GM18502 (cell line): ENCODE data around the gene BHLHE40.

ENCODE experiments used
- ATAC-seq: cut with Tn5 transposase; IDR thresholded peaks from one replicate; pipeline ENCODE4 v1.9.1; 2021; ENCODE audit warnings: mild to moderate bottlenecking; ENCODE audit not compliant: unreplicated experiment, poor library complexity

Gene BHLHE40

DNA sequence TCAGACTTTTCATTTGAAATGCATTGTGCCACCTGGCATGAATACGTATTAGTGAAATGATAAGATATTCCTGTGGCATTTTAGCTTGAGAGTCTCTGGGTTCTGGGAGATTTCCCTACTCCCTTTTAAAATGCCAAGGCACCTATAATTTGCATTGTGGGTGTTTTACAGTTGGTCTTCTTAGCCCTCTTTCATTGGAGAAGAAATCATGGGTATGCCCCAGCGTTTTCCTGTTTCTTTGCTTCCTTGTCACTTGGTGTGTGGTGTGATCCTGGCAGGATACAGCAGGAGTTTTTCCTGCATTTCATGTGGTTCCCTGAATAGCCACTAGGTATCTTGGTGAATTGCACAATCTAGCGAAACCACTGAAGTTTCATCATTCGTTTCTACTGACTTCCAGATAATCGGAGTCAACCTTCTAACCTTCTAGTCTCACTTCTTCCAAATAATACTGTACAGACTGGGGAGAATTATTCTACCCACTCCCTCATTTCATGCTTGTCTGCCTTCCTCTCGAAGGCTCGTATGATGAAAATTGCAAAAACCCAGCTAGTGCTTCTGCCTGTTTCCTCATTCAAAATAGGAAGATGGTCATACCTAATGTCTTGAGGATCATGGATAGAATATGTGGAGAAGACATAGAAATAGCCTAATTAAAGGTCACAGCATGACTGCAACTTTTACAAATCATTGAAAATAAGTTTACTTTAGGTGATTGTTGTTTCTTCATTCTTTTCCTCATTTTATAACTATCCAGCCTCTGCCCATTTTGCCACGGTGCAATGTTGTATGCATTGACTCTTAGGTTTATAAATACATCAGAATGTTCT is 2.6 kb downstream of the BHLHE40 start:
- no peak for ATAC-seq

- ATAC-seq: no peak
These were observed 3.8 kb downstream of the BHLHE40 start for GRCh38 chr3:4982773-4983738.

GRCh38 chr3:4983739-4984510 is 4.7 kb downstream of the BHLHE40 start:
- ATAC-seq: peak; percentile 63

GRCh38 chr3:4984511-4984864 is 5.3 kb downstream of the BHLHE40 start:
- no peak for ATAC-seq

DNA sequence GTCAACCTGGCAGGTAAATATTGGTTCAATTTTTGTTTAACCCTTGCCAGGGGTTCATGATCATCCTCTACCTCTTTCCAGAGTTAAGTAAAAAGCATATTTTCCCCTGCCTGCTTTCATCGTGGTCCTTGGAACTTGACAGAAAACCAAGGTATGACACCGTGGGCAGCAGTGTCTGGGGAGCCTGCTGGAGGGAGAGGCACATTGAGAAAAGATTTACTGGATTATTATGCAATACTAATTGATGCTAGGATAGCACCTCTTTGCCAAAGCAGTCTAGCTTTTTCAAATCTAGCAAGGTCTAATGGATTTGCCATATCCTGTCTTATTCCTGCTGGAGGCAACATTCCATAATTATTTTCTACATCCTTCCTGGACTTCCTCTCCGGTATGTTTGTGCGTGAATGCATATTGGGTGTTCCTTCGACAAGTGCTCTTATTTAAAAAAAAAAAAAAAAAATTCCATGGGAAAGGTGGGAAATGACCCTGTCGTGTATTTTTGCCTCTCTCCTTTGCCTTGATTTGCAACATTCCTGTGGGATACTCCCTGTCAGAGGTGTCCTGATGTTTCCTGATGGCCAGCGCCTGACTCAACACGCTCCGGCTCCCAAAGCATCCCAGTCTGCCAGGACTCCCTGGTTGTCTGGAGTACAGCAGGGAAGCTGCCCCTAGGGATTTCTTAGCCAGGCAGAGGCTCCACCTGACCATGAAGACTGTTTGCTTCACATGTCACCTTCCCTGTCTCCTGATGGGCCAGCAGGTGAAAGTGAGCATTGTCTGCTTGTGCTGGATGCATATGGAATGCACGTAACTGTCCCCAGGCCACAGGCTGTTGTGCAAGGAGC is 6.3 kb downstream of the BHLHE40 start:
- ATAC-seq: no peak

- peak; percentile 23 for ATAC-seq
These were observed 7.0 kb downstream of the BHLHE40 start for GRCh38 chr3:4986175-4986781.

- ATAC-seq: peak; percentile 53
These were observed 7.7 kb downstream of the BHLHE40 start for GRCh38 chr3:4986782-4987537.

DNA sequence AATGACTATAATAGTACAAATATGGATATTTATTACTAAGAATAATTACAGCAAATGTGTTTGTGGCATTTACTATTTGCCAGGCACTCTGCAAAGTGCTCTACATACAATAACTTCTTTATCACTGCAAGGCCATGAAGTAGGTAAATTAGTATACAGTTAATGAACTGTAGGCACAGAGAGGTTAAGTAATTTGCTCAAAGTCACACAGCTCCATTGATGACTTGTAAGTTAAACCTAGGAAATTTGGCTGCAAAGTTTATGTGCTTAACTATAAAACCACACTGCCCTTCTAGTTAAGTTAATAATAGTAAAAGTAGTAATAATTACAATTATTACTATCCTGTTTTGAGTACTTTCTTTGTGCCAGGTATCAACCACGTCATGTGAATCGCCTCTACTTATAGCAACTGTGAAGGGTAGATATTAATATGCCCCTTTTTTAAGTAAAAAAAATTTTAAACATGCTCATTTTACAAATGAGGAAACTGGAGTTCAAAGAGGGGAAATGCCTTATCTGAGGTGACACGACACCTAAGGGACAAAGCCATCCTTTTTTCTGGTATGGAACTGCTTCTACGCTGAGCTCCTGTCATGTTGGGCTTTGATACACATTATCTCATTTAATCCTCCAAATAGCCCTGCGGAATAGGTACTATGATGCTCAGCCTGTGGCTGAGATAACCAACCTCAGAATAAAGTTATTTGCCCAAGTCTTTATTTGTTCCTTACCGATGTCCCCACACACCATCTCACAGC is 8.5 kb downstream of the BHLHE40 start:
- ATAC-seq: no peak

- no peak for ATAC-seq
These were observed 10.0 kb downstream of the BHLHE40 start for GRCh38 chr3:4988983-4989834.

GRCh38 chr3:4990069-4990468 is 10.8 kb downstream of the BHLHE40 start:
- no peak for ATAC-seq

GRCh38 chr3:4992118-4992517 is 12.9 kb downstream of the BHLHE40 start:
- no peak for ATAC-seq

DNA sequence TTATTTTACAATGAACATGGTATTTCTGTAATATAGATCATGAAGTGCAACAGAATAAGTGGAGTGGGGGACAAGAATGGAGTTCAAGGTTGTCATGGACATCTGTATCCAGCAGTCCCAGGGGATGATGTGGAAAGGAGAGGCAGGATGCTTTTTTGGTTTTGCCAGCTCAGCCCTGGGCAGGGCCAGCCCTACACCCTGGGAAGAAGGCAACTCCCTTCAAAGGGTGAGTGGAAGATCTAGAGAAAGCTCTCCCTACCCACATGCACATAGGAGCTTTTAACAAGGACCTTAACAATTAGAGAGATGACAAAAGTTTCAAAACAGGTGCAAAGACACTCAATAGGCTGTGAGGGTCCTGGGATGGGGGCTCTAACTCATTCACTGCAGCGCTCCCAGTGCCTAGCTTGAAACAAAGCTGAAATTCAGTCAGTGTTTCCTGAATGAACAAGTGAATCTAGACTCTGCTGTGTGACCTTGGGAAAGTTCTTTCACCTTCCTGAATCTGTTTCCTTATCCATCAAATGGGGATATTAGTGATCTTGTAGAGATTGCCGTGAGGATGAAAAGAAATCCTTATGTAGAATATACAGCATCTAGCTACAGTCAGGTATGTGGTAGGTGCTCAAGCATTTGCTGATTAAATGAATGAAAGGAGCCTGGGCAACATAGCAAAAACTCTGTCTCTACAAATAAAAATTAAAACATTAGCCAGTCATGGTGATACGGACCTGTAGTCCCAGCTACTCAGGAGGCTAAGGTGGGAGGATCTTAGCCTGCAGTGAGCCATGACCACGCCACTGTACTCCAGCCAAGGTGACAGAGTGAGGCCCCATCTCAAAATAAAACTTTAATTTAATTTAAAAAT is 14.3 kb downstream of the BHLHE40 start:
- no peak for ATAC-seq

- no peak for ATAC-seq
These were observed 15.0 kb downstream of the BHLHE40 start for GRCh38 chr3:4994144-4994730.

DNA sequence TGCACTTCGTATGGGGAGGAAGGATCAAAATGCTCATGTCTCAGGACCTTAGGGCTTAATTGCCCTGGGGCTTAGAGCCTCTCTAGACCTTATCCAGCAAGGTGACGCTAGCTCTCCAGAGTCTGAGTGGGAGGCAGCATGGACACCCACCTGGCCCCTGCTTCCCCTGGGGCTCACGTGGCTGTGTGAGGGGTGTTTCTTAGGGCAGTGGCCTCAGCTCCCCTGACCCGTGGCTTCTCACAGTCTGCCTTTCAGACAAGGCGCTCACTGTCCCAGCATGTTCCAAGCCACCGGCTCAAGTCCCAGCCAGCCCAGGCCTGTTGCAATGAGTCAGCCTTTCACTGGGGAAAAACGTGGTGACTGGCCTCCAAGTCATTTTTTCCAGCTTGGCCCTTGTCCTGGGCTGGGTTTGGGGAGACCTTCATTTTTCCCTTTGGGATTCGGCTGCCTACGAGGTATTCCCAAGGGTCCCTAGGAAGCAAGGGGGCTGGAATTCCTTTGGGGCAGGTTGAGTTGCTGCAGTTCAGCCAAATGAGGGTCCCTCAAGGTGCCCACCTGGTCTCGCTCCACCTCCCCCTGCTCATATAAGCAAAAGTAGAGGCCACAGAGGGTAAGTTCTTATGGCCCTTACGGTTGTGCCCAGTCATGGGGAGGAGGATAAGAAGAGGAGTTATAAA is 15.7 kb downstream of the BHLHE40 start:
- peak; percentile 51 for ATAC-seq

DNA sequence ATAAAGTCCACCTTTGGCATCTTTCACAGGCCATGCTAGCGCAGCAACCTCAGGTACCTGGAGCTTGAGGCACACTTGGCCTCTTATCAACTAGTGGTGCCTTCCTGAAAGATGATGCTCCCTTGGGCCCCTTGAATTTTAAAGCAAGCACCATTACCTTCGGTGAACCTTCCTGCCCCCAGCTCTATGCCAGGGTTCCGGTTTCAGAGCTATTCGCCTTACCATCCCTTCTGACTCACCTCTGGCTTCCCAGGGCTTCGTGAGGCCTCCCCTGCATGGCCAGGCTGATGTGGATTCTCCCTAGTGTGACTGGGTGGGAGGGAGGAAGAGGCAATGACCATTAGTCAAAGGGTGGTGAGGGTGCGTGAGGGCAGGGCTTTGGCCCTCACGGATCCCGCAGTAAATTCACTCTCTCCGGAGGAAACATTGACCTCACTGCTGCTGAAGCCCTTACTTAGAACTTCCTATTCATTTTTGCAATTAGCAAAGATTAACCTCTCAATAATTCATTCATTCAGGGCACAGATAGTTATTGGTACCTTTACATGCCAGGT is 16.3 kb downstream of the BHLHE40 start:
- ATAC-seq: no peak
